DOHH2 (cell line): ENCODE results near the gene RETREG2.

Experiments used
- EZH2phosphoT487 ChIP-seq: fragments of 200-600 bp; sonication (generic); IDR thresholded peaks from 2 replicates; pipeline ENCODE4 v1.6.1; 2017; ENCODE audit warnings: borderline replicate concordance, mild to moderate bottlenecking, antibody characterized with exemption, low read length, moderate library complexity, mixed read lengths
- TF ChIP-seq, protein P1 (sequence below): fragments of 200-600 bp; sonication (generic); IDR thresholded peaks from one replicate; pipeline ENCODE4 v1.5.1; 2014; ENCODE audit warnings: antibody characterized with exemption, mild to moderate bottlenecking, low read depth, low read length; ENCODE audit not compliant: poor library complexity, severe bottlenecking

DNA sequence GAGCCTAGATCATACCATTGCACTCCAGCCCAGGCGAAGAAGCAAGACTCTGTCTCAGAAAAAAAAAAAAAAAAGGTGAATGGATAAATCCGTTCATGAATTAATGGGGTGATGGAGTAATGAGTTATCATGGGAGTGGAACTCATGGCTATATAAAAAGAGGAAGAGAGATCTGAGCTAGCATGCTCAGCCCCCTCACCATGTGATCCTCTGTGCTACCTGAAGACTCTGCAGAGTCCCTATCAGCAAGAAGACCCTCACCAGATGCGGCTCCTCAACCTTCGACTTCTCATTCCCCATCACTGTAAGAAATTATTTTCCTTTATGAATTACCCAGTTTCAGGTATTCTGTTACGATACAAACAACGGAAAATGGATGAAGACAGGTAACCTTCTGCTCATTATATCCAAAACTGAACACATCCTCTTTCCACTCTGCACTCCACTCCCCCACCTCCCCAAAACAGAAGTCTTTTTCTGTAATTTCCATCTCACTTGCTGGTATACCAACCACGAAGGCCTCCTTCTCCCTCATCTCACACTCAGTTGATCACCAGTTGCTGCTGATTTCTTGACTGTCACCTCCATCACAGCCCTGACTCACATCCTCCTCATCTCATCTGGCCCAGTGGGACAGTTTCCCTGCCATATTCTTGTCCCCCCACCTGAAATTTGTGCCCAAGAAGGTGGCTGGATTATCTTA is 8.8 kb downstream of the RETREG2 start:
- TF ChIP-seq, protein P1, sequence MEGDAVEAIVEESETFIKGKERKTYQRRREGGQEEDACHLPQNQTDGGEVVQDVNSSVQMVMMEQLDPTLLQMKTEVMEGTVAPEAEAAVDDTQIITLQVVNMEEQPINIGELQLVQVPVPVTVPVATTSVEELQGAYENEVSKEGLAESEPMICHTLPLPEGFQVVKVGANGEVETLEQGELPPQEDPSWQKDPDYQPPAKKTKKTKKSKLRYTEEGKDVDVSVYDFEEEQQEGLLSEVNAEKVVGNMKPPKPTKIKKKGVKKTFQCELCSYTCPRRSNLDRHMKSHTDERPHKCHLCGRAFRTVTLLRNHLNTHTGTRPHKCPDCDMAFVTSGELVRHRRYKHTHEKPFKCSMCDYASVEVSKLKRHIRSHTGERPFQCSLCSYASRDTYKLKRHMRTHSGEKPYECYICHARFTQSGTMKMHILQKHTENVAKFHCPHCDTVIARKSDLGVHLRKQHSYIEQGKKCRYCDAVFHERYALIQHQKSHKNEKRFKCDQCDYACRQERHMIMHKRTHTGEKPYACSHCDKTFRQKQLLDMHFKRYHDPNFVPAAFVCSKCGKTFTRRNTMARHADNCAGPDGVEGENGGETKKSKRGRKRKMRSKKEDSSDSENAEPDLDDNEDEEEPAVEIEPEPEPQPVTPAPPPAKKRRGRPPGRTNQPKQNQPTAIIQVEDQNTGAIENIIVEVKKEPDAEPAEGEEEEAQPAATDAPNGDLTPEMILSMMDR, result no peak
- TF ChIP-seq EZH2phosphoT487, result no peak
